ENCODE measurements around the gene HDAC9. TPM values are rescaled to one million over a fixed set of nuclear protein-coding genes. Genes with fewer than 3 reads are reported as not detected.

Gene HDAC9
- total RNA-seq, 4 donors from 2014 or later: 3.0 to 14.0 (median 5.6) TPM

- intact Hi-C loops (cut with DNase I; ENCODE audit: low total_unique reads): no loop called here
- ATAC-seq (no peak), DNase-seq (no peak)
- TF ChIP-seq CTCF (IDR thresholded peaks at IDR 0.05 in 4 of 5, conservative IDR thresholded peaks at IDR 0.05 in 1 of 5): no peak
- no peak for TF ChIP-seq POLR2A (IDR thresholded peaks at IDR 0.05)
- Histone ChIP-seq H3K27me3 (no peaks in the 10 kb centered on the region), H3K4me1 (no peaks in the 10 kb centered on the region), H3K9me3 (no peaks in the 10 kb centered on the region), H3K36me3 (no peaks in the 10 kb centered on the region), H3K4me3 (no peak overlapping the region), H3K27ac (no peak overlapping the region)
- in situ Hi-C loops (cut with MboI; ENCODE audit: low sequenced_read_pairs in 4 of 4): no loop called here
Measured at GRCh38 chr7:18877874-18878273, 382.3 kb downstream of the HDAC9 start.

GRCh38 chr7:18886832-18887231 lies 391.3 kb downstream of the HDAC9 start:
- Histone ChIP-seq H3K36me3 (no peaks in the 10 kb centered on the region), H3K27me3 (no peaks in the 10 kb centered on the region), H3K4me1 (peaks cover 0 to 11% of the 10 kb centered on the region in 2 donors), H3K4me3 (no peak overlapping the region), H3K27ac (no peak overlapping the region), H3K9me3 (no peaks in the 10 kb centered on the region)
- in situ Hi-C loops (cut with MboI; ENCODE audit: low sequenced_read_pairs in 4 of 4): no loop called here
- intact Hi-C loops (cut with DNase I; ENCODE audit: low total_unique reads): no loop called here
- no peak for ATAC-seq
- no peak for DNase-seq
- TF ChIP-seq POLR2A (IDR thresholded peaks at IDR 0.05) (no peak), CTCF (IDR thresholded peaks at IDR 0.05 in 4 of 5, conservative IDR thresholded peaks at IDR 0.05 in 1 of 5) (no peak)

- TF ChIP-seq CTCF (IDR thresholded peaks at IDR 0.05 in 4 of 5, conservative IDR thresholded peaks at IDR 0.05 in 1 of 5): no peak
- no peak for TF ChIP-seq POLR2A (IDR thresholded peaks at IDR 0.05)
- H3K9me3 ChIP-seq: no peaks in the 10 kb centered on the region
- H3K36me3 ChIP-seq: no peaks in the 10 kb centered on the region
- intact Hi-C loops (cut with DNase I; ENCODE audit: low total_unique reads) (no loop called here), in situ Hi-C loops (cut with MboI; ENCODE audit: low sequenced_read_pairs in 4 of 4) (no loop called here)
- no peak overlapping the region for H3K27ac ChIP-seq
- ATAC-seq (no peak), DNase-seq (no peak)
- H3K27me3 ChIP-seq: no peaks in the 10 kb centered on the region
- peaks cover 0 to 11% of the 10 kb centered on the region in 2 donors for H3K4me1 ChIP-seq
- H3K4me3 ChIP-seq: no peak overlapping the region
Measured at GRCh38 chr7:18889436-18889835, 393.9 kb downstream of the HDAC9 start.

- H3K36me3 ChIP-seq: no peaks in the 10 kb centered on the region
- H3K4me1 ChIP-seq: peaks cover 0 to 11% of the 10 kb centered on the region in 2 donors
- no peaks in the 10 kb centered on the region for H3K27me3 ChIP-seq
- intact Hi-C loops (cut with DNase I; ENCODE audit: low total_unique reads): no loop called here
- DNase-seq: no peak
- no peak overlapping the region for H3K27ac ChIP-seq
- H3K9me3 ChIP-seq: no peaks in the 10 kb centered on the region
- H3K4me3 ChIP-seq: no peak overlapping the region
- in situ Hi-C loops (cut with MboI; ENCODE audit: low sequenced_read_pairs in 4 of 4): no loop called here
- no peak for ATAC-seq
- no peak for TF ChIP-seq POLR2A (IDR thresholded peaks at IDR 0.05)
Measured at GRCh38 chr7:18890134-18890533, 394.6 kb downstream of the HDAC9 start.

GRCh38 chr7:18890885-18891621 lies 395.5 kb downstream of the HDAC9 start:
- in situ Hi-C loops (cut with MboI; ENCODE audit: low sequenced_read_pairs in 4 of 4) (no loop called here), intact Hi-C loops (cut with DNase I; ENCODE audit: low total_unique reads) (no loop called here)
- no peak for ATAC-seq
- Histone ChIP-seq H3K27me3 (no peaks in the 10 kb centered on the region), H3K27ac (no peak overlapping the region), H3K36me3 (no peaks in the 10 kb centered on the region), H3K9me3 (no peaks in the 10 kb centered on the region), H3K4me3 (no peak overlapping the region), H3K4me1 (peaks cover 0 to 11% of the 10 kb centered on the region in 2 donors)
- TF ChIP-seq CTCF (IDR thresholded peaks at IDR 0.05 in 4 of 5, conservative IDR thresholded peaks at IDR 0.05 in 1 of 5) (no peak), POLR2A (IDR thresholded peaks at IDR 0.05) (no peak)
- no peak for DNase-seq
